Caco-2 (cell line): ENCODE data around the gene ELF1. TPM values are rescaled to one million over a fixed set of nuclear protein-coding genes. Genes with fewer than 3 reads are reported as not detected.

Experiments used
- BruUV-seq: library from RNA; stranded (reverse); fragments of 400-500 nt; replicated peaks from 2 replicates; lab custom pipeline; 2021; lab: Mats Ljungman, UMichigan
- CTCF ChIA-PET: fragments of 300-600 bp; sonication (Branson Sonifier 250); formaldehyde crosslinking; loops from one replicate; lab custom pipeline; 2022; ENCODE audit warnings: antibody characterized with exemption; lab: Charles Lee
- POLR2A ChIA-PET: fragments of 300-600 bp; sonication (Branson Sonifier 250); formaldehyde crosslinking; loops from one replicate; lab custom pipeline; 2022; ENCODE audit warnings: antibody characterized with exemption; lab: Charles Lee
- DNase-seq, 2 experiments: peaks; one replicate each; pipeline versions ENCODE4 v3.0.0 to v3.0.0-alpha.2; 2020 to 2022
- H3K27me3 ChIP-seq: replicated peaks from 2 replicates; pipeline ENCODE4 v1.6.0; 2011; ENCODE audit warnings: low read length; ENCODE audit not compliant: control insufficient read depth, insufficient read depth
- H3K36me3 ChIP-seq: 2 replicates; pipeline ENCODE4 v1.5.1; 2011; ENCODE audit warnings: low read length; ENCODE audit not compliant: control insufficient read depth, insufficient read depth
- H3K4me1 ChIP-seq: fragments of 250-450 bp; sonication (Bioruptor Pico); 2 replicates; pipeline ENCODE4 v1.5.1; 2020; ENCODE audit warnings: mild to moderate bottlenecking
- H3K4me3 ChIP-seq: 2 replicates; pipeline ENCODE4 v1.5.1; 2011; ENCODE audit warnings: low read depth, mild to moderate bottlenecking, control low read depth, low read length
- H3K9me3 ChIP-seq: fragments of 250-450 bp; sonication (Bioruptor Pico); 2 replicates; pipeline ENCODE4 v1.5.1; 2020; ENCODE audit warnings: mild to moderate bottlenecking, moderate library complexity
- H3K27ac Mint-ChIP-seq: one replicate; pipeline ENCODE4 v1.8.0; 2022; ENCODE audit warnings: mixed read lengths; ENCODE audit not compliant: unreplicated experiment
- H3K27me3 Mint-ChIP-seq: one replicate; pipeline ENCODE4 v1.8.0; 2022; ENCODE audit warnings: mixed read lengths; ENCODE audit not compliant: insufficient read depth, unreplicated experiment
- H3K36me3 Mint-ChIP-seq: one replicate; pipeline ENCODE4 v1.8.0; 2022; ENCODE audit warnings: mild to moderate bottlenecking, mixed read lengths; ENCODE audit not compliant: insufficient read depth, unreplicated experiment
- H3K4me1 Mint-ChIP-seq: one replicate; pipeline ENCODE4 v1.8.0; 2022; ENCODE audit warnings: low read depth, mixed read lengths; ENCODE audit not compliant: unreplicated experiment
- H3K4me3 Mint-ChIP-seq: one replicate; pipeline ENCODE4 v1.8.0; 2022; ENCODE audit warnings: mild to moderate bottlenecking, moderate library complexity, mixed read lengths; ENCODE audit not compliant: unreplicated experiment
- H3K9me3 Mint-ChIP-seq: one replicate; pipeline ENCODE4 v1.8.0; 2022; ENCODE audit warnings: mixed read lengths; ENCODE audit not compliant: unreplicated experiment
- CTCF ChIP-seq, 2 experiments: fragments of 200-600 bp in 1 of 2; IDR thresholded peaks; 1 replicate in 1 of 2; 2 replicates in 1 of 2; pipeline versions ENCODE4 v1.5.1 to v1.8.0; 2011 to 2022; ENCODE audit warnings: antibody characterized with exemption in 1 of 2, control low read depth in 1 of 2, inconsistent platforms in 1 of 2, low read depth in 1 of 2, low read length in 1 of 2, mild to moderate bottlenecking in 1 of 2, moderate library complexity in 1 of 2; ENCODE audit not compliant: insufficient read depth in 1 of 2, severe bottlenecking in 1 of 2, unreplicated experiment in 1 of 2
- intact Hi-C: fragments of 100-400 bp; cut with micrococcal nuclease; formaldehyde crosslinking; loops from one replicate; pipeline ENCODE4 v1.10.0; 2022; ENCODE audit not compliant: unreplicated experiment
- total RNA-seq: library from RNA; stranded (reverse); gene quantifications from 2 replicates; pipeline ENCODE4 v1.2.3, GENCODE V29; 2022

ELF1 gene
- total RNA-seq, 1 experiment from 2014 or later = 116 TPM

GRCh38 chr13:40996426-40997092 is 22.6 kb downstream of the ELF1 start:
- POLR2A ChIA-PET = no interaction called here
- Mint-ChIP-seq H3K9me3 (no peaks in the 10 kb centered on the region), H3K27me3 (no peaks in the 10 kb centered on the region), H3K4me1 (peaks cover 42% of the 10 kb centered on the region), H3K4me3 (no peak overlapping the region), H3K27ac (peak overlapping the region; percentile 12), H3K36me3 (peaks cover 55% of the 10 kb centered on the region)
- no peak for DNase-seq
- Histone ChIP-seq H3K9me3 (no peaks in the 10 kb centered on the region; the same call in 1 of the 2 replicates), H3K4me3 (no peak overlapping the region), H3K36me3 (no peaks in the 10 kb centered on the region), H3K4me1 (peaks cover 61% of the 10 kb centered on the region), H3K27me3 (no peaks in the 10 kb centered on the region)
- intact Hi-C loops = no loop called here
- CTCF ChIA-PET = interaction anchor here (0.6 to 1.1 kb wide), 2 partner anchors 18 to 28 kb away, joined by 3 read pairs; no protein-coding TSS in a partner anchor
- TF ChIP-seq CTCF (IDR thresholded peaks at IDR 0.05; ENCODE audit: insufficient read depth in 1 of 2, low read depth in 1 of 2, low read length in 1 of 2, severe bottlenecking in 1 of 2, unreplicated experiment in 1 of 2) = no peak
- BruUV-seq = no TSS peak

- Mint-ChIP-seq H3K4me1 (peaks cover 42% of the 10 kb centered on the region), H3K36me3 (peaks cover 49% of the 10 kb centered on the region), H3K4me3 (no peak overlapping the region), H3K27ac (no peak overlapping the region), H3K9me3 (no peaks in the 10 kb centered on the region), H3K27me3 (no peaks in the 10 kb centered on the region)
- Histone ChIP-seq H3K4me1 (peaks cover 61% of the 10 kb centered on the region), H3K9me3 (no peaks in the 10 kb centered on the region; the same call in 1 of the 2 replicates), H3K4me3 (no peak overlapping the region), H3K36me3 (no peaks in the 10 kb centered on the region), H3K27me3 (no peaks in the 10 kb centered on the region)
- TF ChIP-seq CTCF (IDR thresholded peaks at IDR 0.05; ENCODE audit: insufficient read depth in 1 of 2, low read depth in 1 of 2, low read length in 1 of 2, severe bottlenecking in 1 of 2, unreplicated experiment in 1 of 2) = no peak
- no peak for DNase-seq
- intact Hi-C loops = no loop called here
- BruUV-seq = no TSS peak
- POLR2A ChIA-PET = no interaction called here
- CTCF ChIA-PET = interaction anchor here (1.1 kb wide), 1 partner anchor 17 kb away, joined by 3 read pairs; no protein-coding TSS in a partner anchor
These were observed 23.1 kb downstream of the ELF1 start for GRCh38 chr13:40995997-40996396.

GRCh38 chr13:40994581-40995230 is 24.4 kb downstream of the ELF1 start:
- DNase-seq = no peak
- no peaks in the 10 kb centered on the region for H3K27me3 Mint-ChIP-seq
- BruUV-seq = TSS peak; percentile 80
- H3K36me3 ChIP-seq = no peaks in the 10 kb centered on the region
- TF ChIP-seq CTCF (IDR thresholded peaks at IDR 0.05; ENCODE audit: insufficient read depth in 1 of 2, low read depth in 1 of 2, low read length in 1 of 2, severe bottlenecking in 1 of 2, unreplicated experiment in 1 of 2) = no peak
- H3K4me1 ChIP-seq = peaks cover 59% of the 10 kb centered on the region
- H3K27me3 ChIP-seq = no peaks in the 10 kb centered on the region
- peaks cover 43% of the 10 kb centered on the region for H3K36me3 Mint-ChIP-seq
- peak overlapping the region; percentile 91 for H3K27ac Mint-ChIP-seq
- no peak overlapping the region for H3K4me3 ChIP-seq
- ChIA-PET POLR2A (no interaction called here), CTCF (no interaction called here)
- H3K4me1 Mint-ChIP-seq = peaks cover 40% of the 10 kb centered on the region
- intact Hi-C loops = loop anchor here (1.0 to 5.0 kb wide), 6 partner anchors 11 to 217 kb away; partner anchors contain the start of genes ELF1 and WBP4
- H3K9me3 Mint-ChIP-seq = no peaks in the 10 kb centered on the region
- peak overlapping the region; percentile 70 for H3K4me3 Mint-ChIP-seq
- no peaks in the 10 kb centered on the region; the same call in 1 of the 2 replicates for H3K9me3 ChIP-seq
